Dedifferentiated amniotic fluid mesenchymal stem cell (primary cell): Measurements from ENCODE around the gene SNX20.

Source experiments
- DNase-seq: peaks from one replicate; pipeline ENCODE4 v3.0.0-alpha.2; 2016; ENCODE audit errors: extremely low spot score

Gene SNX20

GRCh38 chr16:50657241-50657640, 23.9 kb downstream of the SNX20 start:
- no peak for DNase-seq

DNA sequence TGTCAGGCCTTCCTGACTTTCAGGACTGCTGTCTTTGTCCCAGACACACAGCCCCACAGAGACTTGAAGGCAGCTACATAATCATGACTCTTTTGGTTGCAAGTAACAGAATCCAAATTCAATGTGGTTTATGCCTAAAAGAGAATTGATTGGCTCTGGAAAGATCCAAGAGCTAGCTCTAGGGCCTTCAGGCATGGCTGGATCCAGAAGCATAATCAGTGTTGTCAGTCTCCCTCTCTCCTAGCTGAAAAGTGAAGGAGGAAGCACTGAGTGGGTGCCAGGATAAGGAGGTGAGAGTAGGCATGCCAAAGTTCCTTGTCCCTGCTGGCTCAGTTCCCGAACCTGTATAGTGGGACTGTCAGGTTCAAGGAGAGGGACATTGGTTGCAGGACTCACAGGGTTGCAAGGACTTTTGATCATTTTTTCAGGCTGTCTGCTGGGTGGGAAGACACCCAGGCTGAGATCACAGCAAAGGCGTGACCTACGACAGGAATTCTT, 25.5 kb downstream of the SNX20 start:
- no peak for DNase-seq

DNA sequence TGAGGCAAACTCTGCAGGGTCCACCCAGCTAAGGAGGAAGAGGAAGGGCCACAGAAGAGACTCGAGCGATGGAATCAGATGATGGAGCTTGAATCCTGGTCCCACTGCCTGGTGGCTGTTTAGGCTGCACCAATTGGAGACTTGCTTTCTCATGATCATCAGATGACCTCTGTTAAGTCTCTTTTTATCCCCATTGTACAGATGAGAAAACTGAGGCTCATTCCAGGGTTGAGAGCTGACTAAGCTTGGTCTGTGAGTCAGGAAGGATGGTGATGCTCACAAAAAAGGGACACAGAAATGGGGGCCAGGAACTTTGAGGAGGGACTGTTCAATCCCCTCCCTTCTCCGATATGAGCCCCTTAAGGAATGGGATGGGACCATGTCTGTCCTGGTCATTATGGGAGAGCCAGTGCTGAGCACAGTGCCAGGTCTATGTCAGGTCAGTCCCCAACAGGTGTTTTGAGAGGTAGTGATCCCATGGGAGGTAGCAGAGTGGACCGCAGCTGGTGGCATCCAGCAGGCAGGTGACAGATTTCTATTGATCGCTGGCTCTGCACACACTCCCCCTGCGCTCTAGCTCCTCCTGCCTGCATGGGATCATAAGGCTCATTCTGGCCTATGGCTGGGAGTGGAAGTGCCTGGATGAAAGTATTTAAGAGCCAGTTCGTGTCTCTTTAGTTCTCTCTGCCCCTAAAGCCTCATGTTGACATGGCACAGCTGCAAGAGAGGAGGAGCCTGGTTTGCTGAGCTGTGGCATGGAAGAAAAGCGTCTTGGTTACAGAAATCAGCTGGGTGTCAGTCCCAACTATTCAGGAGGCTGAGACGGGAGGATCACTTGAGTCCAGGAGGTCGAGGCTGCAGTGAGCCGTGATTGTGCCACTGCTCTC, 27.2 kb downstream of the SNX20 start:
- DNase-seq = no peak

DNA sequence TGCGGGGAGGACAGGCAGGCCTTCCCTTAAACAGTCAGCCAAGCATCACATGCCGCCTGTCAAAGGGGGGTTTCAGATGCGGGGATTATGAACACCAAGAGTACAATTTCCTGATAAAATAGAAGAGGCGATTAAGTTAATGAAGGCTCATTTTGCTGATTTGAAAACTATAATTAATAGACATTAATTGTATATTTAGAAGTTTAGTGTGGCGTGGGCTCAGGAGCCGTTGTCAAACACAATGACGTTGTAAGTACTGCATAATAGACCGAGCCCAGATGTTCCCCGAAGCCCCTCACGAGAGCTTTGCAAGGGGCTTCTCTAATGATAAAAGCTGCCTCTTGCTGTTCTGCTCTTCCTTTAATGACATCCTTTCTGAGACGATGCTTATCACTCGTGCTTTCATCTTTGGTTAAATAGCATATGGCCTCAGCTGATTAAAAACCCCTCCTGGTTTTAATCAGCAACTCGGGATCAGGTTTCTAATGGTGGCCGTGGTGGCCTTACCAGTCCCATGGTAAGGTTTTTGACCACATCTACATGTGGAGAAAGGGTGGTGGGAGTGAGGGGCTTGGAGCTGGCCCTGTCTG, 28.2 kb downstream of the SNX20 start:
- DNase-seq = no peak

DNA sequence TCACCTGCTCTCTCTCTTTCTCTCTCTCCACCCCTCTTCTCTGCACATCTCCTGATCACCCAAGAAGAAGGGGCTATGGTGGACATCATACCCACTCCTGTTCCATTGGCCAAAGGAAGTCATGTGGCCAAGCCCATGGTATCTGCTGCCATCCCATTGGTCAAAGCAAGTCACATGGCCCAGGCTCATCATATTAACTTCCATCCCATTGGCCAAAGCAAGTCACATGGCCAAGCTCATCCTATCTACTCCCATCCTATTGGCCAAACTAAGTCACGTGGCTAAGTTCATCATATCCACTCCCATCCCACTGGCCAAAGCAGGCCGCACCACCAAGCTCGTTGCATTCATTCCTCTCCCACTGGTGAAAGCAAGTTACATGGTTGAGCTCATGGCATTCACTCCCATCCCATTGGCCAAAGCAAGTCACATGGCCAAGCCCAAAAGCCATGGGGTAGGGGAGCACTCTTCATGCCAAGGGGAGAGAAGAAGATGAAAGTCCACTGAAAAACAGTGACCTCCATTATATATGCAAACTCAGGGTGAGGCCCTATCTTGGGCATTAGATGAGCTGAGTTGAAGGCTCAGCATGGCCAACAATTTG, 29.2 kb downstream of the SNX20 start:
- no peak for DNase-seq

DNA sequence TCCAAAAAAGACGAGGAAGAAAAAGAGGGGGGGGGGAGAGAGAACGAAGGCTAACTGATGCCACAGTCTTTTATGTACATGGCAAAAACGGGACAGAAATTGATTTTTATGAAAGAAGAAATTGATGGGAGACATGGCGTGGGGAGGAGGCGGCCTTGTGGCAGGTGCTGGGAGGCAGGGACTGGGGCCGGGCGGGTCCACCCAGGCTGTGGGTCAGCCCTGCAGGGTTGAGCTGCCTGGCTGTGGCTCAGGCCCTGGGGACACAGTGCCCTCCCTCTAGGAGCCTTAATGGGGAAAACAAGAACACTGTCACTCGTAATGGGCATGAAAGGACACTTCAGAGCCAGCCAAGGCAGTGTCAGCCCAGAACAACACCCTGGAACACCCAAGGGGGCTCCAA, 34.8 kb downstream of the SNX20 start:
- DNase-seq = no peak

DNA sequence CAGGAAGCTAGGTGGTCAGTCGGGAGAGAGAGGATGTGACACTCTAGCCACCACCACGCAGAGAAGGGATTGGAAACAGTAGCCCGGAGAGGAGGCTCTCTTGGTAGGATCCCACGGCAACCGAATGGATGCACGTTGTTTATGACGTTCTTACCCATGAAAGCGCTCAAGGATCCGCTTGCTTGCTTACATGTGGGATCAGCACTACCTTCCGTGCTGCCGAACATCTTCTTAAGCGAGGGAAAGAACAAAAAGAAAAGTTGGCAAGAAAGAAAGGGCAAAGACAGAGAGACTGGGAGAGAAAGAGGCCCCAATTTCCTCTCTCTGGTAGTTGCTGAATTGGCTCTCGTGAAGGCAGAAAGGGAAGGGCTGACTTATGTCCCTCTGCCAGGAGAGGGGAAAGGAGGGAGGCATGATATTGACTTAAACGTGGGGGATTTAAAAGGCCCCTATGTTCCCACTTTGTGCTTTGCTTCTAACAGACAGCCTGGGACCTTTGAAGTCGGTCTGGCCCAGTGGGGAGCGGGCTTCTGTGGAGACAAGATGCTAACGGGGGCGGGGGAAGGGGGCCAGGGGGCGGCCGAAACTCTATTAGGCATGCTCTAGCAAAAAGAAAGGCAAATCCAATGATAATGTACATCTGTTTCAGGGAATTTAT, 35.4 kb downstream of the SNX20 start:
- DNase-seq = no peak

DNA sequence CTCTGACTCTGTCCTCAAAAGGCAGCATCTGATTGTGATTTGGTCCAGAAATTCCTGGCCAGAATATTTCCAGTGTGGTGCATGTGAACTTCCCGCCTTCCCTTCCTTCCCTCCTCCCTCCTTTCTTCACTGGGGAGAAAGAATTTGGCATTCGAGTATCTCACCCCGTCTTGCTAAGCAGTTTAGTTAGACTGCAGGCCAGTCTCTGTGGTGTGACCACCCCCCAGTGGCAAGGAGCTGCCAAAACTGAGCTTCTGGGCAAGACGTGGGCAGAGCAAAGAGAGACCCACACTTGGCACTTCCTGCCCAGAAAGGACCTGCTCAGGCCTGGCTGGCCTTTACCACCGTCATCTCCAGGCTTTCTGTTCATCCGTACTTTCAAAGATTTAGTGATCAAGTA, 36.4 kb downstream of the SNX20 start:
- no peak for DNase-seq

DNA sequence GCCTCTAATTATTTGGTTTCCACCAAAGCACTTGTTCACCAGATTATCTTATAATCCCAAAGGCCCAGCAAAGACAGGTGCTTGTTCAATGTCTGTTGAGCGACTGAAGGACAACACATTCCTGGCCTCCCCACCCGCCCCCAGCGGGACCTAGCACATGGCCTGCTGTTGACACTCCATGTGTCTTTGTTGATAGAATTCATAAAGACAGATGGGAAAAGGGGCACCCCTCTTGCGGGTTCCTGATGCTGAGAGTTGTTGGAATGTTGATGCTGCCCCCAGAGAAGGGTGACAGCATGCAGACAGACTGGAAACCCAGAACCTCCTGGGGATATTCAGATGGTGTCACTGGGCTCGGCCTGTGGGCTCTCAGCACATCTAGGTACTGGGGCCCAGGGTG, 36.9 kb downstream of the SNX20 start:
- DNase-seq = no peak

DNA sequence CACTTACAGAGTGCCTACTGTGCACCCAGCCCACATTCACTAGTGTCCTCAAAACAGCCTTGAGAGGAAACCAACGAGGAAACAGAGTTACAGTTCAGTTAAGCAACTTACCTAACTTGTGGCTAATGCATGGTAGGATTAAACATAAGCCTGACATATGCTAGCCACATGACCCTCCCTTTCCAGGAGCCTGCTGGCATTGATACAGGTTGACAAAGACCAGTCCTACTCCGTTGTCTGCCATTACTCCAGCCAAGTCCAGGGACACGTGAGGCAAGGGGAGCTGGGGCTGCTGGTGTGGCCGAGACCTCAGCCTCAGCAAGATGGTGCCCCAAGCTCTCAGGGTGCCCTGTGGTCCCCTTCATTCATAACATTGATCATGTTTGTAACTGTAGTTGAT, 37.9 kb downstream of the SNX20 start:
- DNase-seq = no peak

GRCh38 chr16:50642349-50642748, 38.8 kb downstream of the SNX20 start:
- no peak for DNase-seq

GRCh38 chr16:50641818-50642187, 39.3 kb downstream of the SNX20 start:
- DNase-seq = no peak

GRCh38 chr16:50640919-50641817, 39.9 kb downstream of the SNX20 start:
- no peak for DNase-seq

GRCh38 chr16:50640391-50640790, 40.7 kb downstream of the SNX20 start:
- DNase-seq = no peak

DNA sequence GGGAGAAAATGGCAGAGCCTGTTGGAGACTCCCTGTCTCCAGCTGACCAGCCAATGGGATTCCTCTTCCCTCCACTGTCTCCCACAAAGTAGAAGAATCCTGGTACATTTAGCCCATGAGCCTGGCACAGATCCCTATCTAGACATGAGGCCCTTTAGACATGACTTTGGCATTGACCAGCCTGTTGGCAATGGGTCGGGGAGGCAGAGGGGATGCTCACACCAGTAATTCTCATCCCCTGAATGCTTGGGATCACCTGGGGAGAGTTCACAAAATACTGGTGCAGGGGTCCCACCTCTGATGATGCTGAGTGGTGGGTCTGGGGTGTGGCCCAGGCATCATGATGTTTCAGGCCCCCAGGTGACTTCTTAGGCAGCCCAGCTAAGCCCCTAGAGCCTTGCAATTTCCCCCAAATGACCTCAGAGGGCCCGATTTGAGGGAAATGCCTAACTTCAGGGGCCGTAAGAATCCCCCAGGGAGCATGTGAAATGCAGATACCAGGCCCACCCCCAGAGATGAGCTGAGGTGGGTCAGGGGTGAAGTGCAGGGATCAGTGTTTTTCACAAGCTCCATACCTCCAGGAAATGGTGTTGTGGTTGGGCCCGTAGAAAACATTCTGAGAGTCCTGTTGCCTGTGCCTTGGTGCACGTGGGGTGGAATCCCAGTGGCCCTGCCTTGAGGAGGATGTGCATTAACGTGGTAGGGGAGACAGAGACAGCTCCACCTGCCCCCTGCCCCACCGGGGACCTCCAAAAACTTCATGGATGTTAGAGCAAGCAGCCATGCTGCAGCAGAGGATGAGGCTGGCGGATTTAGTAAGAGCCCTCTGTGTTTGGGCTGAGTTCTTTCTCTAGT, 42.1 kb downstream of the SNX20 start:
- no peak for DNase-seq

DNA sequence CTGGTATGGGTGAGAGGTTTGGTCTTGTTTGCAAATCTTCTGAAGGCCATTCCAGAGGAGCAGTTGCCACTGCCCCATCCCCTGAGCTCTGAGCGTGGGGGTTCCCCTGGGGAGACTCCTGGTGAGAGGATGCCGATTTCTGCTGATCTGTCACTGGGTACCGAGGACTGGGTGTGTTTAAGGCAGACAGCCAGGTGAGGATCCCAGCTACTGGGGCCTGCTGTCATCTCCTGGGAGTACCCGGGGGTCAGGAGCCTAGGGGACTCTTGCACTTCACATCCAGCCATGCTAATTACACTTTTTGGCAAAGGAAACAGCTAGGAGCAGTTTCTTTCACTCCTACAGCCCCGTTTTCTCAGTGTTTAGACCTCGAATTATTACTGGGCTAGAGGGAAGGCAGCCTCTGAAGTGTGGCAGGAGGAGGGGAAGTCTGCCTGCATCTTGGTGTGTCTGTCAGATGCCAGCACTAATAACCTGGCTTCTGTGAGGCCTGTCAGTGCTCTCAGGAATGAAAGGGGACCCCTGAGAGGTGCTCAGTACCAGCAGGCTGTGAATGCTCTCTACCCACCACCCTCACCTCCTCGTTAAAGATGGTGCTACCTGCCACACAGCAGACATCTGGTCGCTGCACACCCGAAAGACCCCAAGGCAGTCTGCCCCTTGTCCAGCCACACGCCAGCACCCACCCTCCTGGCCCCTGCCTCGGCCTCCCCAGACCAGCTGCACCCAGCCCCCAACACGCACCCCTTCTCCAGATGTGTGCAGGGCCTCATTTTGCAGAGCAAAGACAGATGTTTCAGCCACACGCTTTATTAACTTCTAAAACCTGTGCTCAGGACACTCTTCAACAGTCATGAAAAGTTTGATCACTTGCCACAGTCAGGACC, 43.2 kb downstream of the SNX20 start:
- no peak for DNase-seq

- DNase-seq = no peak
Measured at GRCh38 chr16:50636753-50637374, 44.2 kb downstream of the SNX20 start.

DNA sequence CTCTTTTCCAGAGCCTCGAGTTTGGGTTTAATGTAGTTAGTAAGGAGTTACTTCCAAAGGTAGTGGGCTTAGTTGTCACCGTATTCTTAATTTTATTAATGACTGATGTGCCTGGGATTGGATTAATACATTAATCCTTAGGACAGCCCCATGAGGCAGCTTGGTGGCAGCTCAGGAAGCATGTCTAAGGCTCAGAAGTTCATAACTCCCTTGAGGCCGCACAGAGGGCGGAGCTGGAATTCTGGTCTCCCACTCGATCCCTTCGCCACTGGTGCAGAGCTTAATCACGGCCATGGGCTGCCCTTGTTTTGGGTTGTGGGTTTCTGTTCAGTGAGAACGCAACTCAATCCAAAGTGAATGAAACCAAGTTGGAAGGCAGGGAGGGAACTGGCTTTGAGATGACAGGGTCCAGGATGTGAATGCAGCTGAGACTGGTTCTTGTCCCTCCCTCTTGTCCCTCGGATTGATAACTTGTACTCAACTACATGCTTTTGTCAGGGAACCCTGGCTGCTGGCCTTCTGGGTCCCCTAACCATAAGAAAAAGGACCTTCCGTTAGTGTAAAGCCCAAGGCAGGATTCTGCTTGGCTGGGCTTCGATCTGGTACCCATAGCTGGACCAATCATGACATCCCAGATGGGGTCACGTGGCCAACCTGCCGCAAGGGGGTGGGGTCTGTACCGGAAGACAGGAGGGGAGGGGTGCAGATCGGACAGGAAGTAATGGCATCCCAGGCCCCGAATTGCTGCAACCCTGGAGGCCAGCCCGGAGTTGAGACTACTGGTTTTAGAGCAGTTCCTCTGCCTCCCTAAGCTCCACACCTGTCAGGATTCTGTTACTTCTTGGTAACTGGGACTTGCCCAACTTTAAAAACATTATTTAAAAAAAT, 45.4 kb downstream of the SNX20 start:
- DNase-seq = no peak
